GM19099 (cell line): ENCODE data around the gene AMFR.

Experiments
- POLR2A ChIP-seq: IDR thresholded peaks from 3 replicates; pipeline ENCODE4 v1.6.1; 2011; ENCODE audit warnings: low read depth; ENCODE audit not compliant: insufficient read length; ENCODE audit errors: extremely low read depth

The AMFR gene

GRCh38 chr16:56325956-56326355, 99.4 kb downstream of the AMFR start:
- TF ChIP-seq POLR2A, result no peak

GRCh38 chr16:56324406-56324805, 100.9 kb downstream of the AMFR start:
- no peak for TF ChIP-seq POLR2A

DNA sequence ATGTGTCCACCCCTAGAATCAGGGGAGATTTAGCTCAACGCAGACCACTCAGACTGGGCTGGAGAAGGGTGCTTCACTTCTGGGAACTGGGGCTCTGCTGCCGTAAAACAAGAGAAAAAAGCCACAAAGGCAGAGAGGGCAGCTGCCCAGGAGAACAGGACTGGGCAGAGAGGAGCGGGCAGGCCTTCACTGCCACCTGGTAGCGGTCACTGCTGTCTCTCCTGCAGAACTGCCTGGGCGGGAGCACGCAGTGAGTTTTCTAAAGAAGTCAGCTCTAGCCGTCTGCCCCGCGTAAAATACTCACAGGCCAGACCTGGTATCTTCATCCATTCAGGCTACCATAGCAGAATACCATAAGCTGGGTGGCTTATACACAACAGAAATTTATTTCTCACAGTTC, 103.8 kb downstream of the AMFR start:
- no peak for TF ChIP-seq POLR2A

- TF ChIP-seq POLR2A, result no peak
These were observed 104.4 kb downstream of the AMFR start for GRCh38 chr16:56320811-56321558.

DNA sequence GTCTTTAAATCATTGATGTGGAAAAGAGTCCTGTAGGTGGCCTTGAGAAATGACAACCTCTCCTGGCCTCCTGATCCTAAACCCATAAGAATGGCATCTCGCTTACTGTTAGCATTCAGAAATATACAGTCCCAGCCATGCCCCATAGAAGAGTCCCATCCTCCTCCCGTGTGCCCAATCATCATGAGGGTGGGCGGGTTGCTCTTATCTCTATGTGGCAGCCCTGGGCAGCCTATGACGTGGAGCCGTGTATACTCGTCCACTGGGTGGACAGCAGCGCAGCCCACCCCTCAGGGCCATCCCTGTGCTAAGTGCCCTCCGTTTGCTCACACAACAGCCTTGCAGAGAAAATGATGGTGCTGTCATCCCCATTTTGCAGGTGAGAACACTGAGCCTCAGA, 105.3 kb downstream of the AMFR start:
- TF ChIP-seq POLR2A, result no peak

GRCh38 chr16:56319376-56319775, 106.0 kb downstream of the AMFR start:
- no peak for TF ChIP-seq POLR2A

DNA sequence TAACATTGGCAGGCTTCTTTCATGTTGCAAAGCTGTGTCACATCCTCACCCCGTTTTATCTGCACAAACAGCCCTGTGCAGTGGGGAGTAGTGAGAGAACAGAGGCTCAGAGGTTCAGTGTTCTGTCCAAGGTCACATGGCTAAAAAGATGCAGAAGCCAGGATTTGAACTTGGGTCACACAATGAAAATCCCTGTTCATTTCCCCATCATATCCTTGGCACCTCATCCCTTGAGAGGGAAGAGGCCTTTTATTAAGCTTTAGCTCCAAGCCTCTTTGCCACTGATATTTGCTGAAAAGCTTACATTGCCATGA, 106.6 kb downstream of the AMFR start:
- no peak for TF ChIP-seq POLR2A

DNA sequence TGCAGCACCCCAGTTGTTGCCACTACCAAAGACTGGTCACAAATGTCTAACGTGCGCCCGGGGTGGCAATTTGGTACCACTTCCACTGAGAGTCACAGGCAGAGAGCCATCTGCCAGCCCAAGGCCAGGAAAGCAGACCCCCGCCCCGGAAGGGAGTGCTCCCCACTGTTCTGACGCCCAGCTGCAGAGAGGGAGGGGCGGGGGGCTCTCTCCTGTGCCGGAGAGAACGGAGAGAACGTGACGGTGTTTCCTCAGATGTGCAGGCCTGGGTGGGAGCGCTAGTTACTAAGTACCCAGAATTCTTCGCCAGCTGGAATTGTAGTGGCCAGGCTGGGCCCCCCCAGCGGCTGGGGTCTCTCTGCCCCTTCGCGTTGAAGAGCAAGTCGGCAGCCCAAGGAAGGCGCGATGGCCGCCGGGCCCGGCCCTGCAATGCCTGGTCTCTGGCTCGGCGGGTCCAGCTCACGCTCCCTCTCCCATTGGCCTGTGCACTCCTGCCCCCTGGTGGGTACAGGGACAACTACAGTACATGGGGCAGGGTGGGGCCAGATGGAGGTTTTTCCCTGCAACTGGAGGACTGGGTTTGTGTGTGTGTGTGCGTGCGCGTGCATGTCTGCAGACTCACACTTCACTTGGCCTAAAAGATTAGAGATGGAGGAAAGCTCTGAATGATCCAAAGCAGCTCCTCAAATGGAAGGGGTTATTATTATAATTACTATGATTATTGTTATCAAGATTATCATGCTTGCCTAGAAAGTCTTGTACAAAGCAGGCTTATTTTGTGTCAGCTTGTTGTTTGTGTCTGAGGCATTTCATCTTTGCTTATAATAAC, 107.1 kb downstream of the AMFR start:
- TF ChIP-seq POLR2A, result no peak

GRCh38 chr16:56316545-56316944, 108.8 kb downstream of the AMFR start:
- TF ChIP-seq POLR2A, result no peak

DNA sequence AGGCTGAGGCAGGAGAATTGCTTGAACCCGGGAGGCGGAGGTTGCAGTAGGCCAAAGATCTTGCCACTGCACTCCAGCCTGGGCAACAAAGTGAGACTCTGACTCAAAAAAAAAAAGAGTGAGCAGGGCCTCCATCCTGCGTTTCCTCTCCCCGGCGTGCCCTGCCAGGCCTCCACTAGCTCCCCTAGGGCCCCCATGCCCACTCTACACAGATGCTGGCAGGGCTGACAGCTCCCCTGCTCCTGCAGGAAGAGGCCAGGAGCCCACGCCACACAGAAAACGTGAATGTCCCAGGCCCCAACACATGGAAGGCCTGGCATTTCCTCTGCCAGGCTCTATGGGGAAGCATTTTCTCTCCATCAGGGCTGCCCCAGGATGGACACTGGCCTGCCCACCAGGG, 109.4 kb downstream of the AMFR start:
- TF ChIP-seq POLR2A, result no peak

DNA sequence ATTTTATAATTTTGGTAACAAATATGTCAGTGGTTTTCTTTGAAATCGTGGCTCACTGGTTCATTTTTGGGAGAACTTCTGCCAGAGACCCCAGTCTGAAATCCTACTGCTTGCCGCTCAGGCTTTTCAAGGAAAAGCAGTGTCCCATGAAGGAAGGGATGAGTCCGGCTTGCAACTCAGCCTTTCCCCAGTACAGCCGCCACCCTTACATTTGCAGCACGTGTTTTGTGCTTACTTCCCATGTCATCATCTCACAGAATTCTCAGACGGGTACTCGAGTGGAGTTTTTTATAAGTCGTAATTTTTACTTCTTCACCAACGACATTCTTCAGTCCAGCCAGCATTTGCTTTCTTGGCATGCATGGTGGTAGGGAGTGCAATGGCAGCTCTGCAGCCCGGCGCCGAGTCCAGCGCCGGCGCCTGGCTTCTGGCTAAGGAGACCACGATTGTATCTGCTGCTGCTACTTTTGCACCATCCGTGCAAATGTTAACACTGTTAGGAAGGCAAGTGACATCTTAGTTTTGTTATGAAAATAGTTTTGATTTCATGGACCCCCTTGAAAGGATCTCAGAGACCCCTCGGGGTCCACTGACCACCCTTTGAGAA, 111.0 kb downstream of the AMFR start:
- no peak for TF ChIP-seq POLR2A

DNA sequence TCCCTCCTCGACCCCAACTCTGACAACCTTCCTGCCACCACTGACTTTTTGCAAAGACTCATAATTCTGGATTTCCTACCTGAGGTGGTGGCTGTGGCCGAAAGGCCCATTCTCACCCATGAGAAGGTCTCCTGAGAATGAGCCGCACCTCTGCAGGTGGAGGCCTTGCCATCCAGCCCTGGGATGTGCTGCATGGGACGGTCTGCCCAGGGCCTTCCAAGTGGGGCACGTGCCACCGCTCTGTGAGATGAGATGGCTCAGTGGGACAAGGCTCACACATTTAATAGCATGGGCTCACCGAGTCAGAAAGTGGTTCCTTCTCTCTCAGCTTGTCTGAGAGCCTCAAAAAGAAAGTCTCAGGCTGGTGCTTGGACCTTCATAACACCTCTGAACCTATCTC, 112.8 kb downstream of the AMFR start:
- TF ChIP-seq POLR2A, result no peak

DNA sequence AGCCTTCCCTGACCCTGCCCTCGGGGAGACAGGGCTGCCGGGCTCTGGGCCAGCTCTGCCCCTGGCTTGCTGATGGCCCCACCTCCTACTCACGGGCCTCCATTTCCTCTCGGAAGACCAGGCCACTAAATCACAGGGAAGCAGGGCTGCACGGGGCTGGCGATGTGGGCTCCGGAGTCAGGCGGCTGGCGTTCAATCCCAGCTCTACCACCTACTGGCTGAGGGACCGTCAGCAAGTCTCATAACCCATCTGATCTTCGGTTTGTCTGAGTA, 113.4 kb downstream of the AMFR start:
- no peak for TF ChIP-seq POLR2A
